T-helper 1 cell treated with Interleukin-12 subunit alpha and Interleukin-12 subunit beta and Interleukin-4 antibody, amounts not matched to agents 30 ng/mL and 1 ng/mL, for 36 hours (primary cell): ENCODE results near the gene POLR2M. TPM values are rescaled to one million over a fixed set of nuclear protein-coding genes. Genes with fewer than 3 reads are reported as not detected.

ENCODE experiments used
- intact Hi-C: fragments of 100-400 bp; cut with micrococcal nuclease; formaldehyde crosslinking; loops from one replicate; pipeline ENCODE4 v1.15.1; 2024
- total RNA-seq: library from RNA; stranded (reverse); gene quantifications from 2 replicates; pipeline ENCODE4 v1.2.3, GENCODE V29; 2022

Gene POLR2M
- total RNA-seq = 48.4 and 54.3 TPM in 2 replicates

DNA sequence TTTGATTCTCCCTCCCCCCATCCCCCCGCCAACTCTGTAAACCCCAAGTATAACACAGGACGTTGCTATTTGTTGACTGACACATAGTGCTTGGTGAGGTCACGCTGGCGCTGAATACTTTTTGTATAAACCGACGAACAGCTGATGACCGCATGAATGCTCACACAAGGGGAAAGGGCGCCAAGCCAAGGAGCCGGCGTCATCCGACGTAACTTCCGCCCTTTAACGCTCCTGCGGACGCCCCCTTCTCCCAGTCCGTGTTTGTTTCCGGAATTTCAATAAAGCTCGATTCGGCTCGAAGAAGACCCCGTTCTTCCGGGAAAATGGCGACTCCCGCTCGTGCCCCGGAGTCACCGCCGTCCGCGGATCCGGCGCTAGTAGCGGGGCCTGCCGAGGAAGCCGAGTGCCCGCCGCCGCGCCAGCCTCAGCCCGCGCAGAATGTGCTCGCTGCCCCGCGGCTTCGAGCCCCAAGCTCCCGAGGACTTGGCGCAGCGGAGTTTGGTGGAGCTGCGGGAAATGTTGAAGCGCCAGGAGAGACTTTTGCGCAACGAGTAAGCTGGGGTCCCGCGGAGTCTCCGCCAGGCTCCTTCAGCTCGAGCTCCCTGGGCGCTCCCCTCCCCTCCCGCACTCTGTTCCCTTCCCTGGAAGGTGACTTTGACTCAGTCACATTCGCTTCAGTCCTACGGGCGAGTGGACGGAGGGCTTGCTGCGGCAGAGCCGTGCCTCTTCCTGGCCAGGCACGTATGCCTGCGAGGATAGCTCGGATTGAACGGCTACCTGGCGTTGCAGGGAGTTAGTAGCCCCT lies at the start of gene POLR2M:
POLR2M (plus strand) TSS at position 310 of the 805 bp plus-strand sequence; CDS start at position 439, 129 bp downstream.
- intact Hi-C loops = loop anchor here (1.0 to 5.0 kb wide), 5 partner anchors 66 to 1226 kb away; partner anchors contain the start of genes MINDY2, SLTM and TCF12

DNA sequence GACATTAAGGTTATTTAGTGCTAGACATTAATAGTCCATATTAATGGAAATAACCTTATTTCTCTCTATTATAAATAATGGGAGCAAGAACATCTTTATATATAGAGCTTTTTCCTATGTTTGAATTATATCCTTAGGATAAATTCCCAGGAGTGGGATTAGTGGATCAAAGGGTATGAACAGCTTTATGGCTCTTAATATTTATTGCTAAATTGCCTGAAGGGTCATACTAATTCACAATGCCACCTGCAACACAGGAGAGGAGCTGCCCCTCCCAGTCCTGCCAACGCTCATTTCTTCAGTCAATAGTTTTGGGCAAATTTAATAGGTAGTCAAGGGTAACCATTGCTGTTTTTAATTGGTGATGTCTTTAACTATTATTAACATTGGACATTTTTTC lies 48.9 kb upstream of the POLR2M start:
- intact Hi-C loops = no loop called here

DNA sequence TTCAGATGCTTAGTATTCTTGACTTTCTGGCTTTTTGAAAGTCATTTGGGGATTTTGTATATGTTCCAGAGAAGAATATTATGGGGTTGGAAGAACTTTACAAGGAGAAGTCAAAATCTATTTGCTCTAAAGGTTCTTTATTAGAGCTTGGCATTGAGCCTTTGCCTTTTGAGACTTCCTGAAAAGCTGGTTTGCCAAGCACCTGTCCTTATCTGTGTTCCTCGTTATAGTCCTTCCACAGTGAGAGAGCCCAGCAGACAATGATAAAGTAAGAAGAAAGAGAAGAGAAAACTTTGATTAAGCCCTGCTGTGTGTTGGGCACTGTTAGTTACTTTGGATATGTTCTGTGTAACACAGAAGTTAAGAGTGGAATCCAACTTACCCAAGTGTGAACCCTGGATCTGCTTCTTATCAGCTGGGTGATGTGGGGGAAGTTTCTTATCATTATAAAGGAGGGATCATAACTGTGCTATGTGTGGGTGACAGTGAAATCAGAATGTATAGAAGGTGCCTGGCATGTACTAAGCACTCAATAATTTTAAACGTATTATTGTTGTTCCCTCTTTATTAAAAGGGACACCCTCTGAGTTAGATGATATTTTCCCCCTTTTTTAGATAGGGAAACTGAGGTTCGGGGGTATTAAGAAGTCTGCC lies 44.3 kb upstream of the POLR2M start:
- intact Hi-C loops = no loop called here

DNA sequence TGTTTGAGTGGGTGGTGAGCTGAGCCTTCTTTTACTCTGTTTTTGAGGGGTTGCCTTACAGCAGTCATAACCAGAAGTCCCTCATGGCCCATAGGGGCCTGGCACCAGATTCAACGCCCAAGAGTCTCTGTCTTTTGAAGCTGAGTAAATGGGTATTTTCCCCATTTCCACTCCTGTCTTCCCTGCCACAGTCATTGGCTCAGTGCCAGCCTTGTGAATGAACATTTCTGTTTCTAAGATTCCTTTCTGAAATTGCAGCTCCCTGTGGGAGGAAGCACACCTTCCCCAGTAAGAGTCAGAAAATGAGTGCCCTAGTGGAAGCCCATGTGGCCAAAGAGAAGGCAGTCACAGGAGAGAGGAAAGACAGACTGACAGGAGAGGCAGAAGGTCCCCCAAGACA lies 43.7 kb upstream of the POLR2M start:
- intact Hi-C loops = no loop called here

DNA sequence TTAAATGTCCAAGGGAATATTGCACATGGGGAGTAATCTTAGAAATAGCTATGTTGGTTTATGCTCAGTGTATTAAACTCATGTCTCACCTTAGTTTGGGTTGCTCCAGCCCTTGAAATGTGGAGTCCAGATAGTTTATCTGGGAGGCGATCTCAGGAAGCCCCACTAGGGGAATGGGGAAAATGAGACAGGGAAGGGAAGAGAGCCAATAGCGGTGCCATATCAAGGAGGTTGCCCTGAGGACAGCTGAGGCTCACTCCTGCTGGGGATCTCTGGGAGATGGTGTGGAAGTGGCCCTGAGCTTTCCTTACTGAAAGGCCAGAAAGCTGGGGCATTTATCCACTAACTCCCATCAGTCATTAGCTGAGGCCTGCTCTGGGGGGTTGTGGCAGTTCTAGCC lies 43.3 kb upstream of the POLR2M start:
- intact Hi-C loops = no loop called here

GRCh38 chr15:57665194-57665593 lies 41.3 kb upstream of the POLR2M start:
- intact Hi-C loops = no loop called here

GRCh38 chr15:57665939-57666338 lies 40.6 kb upstream of the POLR2M start:
- intact Hi-C loops = no loop called here

DNA sequence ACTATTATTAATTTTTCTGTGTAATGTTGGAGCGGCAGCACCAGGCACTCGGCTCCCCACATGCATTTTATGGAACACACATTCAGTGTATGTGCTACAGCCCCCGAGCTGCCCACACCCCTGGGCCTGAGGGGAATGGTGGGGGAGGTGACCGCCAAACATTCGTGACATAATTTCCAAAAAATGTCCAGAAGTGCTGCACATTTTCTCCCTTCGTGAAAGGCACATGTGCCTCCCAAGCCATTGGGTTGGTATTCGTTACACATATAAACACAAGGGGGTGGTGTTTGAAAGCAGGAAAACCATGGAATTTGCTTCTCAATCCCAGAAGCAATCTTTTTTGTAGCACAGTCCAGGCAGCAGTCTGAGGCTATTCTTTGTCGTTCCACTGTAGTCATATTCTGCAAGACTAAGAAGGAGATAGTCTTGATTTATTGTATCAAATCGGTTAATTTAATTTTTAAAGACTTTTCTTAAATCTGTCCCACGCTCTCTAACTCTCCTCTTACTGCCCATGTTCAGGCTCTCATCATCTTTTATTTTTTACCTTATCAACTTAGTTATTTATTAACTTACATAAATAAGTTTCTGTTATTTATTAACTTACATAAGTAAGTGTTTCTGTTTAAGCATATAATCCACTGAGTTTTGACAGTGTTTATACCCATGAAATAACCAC lies 39.2 kb upstream of the POLR2M start:
- intact Hi-C loops = no loop called here

DNA sequence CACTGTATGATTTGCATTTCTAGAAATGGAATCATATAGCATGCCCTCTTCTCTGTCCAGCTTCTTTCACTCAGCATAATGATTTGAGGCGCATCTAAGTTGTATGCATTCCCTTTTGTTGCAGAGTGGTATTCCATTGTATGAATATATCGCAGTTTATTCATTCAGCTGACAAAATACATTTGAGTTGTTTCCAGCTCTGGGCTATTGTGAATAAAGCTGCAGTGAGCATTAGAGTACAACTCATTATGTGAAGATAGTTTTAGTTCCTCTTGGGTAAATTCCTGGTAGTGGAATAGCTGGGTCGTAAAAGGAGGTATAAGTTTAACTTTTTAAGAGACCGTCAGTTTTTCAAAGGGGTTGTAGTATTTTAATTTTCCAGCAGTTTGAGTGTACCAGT lies 38.5 kb upstream of the POLR2M start:
- intact Hi-C loops = no loop called here

DNA sequence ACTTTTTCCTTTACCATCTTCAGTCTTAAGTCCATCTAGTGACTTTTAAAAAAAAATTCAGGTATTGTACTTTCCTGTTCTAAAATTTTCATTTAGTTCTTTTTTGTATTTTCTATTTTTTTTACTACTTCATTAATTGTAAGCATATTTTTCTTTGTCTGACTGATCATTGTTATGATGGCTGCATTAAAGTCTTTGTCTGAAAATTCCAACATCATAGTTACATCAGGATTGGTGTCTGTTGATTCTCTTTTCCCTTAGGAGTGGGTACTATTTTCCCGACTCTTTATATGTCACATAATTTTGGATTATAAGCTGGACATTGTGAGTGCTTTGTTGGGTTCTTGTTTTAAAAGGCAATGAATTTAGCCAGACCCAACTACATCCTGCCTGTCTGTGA lies 34.9 kb upstream of the POLR2M start:
- intact Hi-C loops = no loop called here

DNA sequence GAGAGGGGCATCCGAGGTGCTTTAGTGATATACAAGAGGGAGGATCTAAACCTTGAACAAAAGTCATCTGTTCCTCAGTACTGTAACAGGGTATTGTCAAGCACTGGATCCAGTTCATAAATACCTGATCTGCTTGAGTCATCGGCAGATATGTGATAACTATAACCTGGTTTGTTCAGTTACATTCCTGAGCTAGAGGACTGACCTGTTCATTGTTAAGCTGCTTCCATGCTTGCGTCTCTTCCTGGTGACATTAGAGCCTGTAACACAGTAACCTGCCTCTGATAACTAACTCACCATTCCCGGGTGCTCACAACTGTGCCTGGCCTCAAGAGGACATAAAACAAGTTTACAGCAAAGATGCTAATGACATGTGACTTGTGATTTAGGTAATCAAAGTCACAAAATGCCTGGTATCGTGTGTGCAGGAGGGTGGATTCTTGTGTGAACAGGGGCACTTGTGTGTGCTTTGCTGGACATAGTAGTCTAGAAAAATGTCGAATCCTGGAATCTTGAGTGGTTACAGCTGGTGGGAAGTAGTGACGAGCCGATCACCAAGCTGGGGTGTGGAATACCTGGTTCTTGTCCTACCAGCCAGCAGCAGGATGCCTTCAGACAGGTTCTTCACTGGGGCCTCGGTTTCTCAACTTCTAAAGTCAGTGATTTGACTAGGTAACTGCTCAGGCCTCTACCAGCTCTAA lies 30.9 kb upstream of the POLR2M start:
- intact Hi-C loops = no loop called here

DNA sequence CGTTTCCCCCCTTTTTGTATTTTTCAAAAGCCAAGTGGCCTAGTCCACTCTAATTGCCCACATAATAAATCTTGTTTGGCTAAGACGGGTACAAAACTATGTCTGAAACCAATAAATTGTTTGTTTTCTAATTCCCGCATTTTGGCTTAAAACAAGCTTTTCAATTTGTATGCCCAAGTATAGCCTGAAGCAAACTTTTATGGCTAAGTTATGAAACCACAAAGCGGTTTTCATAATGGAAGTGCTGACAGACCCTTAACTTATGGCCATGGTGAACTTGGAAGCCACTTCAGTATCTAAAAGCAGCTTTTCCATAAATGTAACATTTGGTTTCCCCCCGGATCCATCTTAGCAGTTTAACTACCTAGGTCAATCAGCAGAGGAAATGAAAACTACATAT lies 29.9 kb upstream of the POLR2M start:
- intact Hi-C loops = no loop called here

DNA sequence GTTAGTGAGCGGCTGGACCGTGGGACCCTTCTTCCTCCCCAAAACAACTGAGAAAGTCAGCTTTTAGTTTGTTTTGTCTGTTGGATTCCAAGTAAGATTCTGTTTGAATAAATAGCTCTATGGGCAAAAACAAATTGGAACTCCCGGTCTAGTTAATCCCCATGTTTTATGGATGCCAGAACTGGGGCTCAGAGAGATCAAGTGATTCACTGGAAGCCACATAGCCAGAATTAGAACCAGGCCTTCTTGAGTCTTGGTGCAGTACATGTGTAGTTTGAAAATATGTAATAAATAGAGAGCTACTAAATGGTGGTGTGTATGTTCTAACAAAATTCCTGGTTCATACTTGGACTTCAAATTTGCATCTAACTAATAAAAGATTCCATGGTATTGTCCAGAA lies 29.3 kb upstream of the POLR2M start:
- intact Hi-C loops = no loop called here

DNA sequence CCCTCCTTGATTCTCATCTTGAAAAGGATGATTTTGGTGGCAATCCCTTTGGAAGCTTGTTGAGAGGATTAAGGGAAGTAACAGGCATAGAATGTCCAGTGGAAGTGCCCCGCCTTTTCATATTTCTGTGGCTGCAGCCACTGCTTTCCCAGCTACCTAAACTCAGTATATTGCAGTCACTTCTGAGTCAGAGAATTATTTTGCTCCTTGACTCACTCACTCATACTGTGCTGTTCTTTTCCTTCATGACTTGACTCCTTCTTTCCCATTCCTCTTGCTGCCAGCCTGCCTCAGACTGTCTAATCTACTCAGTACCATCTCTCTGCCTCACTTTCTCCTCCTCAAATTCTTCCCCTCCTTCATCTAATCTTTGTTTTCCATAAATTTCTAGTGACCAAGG lies 26.5 kb upstream of the POLR2M start:
- intact Hi-C loops = no loop called here

- intact Hi-C loops = no loop called here
These were observed 25.5 kb upstream of the POLR2M start for GRCh38 chr15:57681011-57681410.

DNA sequence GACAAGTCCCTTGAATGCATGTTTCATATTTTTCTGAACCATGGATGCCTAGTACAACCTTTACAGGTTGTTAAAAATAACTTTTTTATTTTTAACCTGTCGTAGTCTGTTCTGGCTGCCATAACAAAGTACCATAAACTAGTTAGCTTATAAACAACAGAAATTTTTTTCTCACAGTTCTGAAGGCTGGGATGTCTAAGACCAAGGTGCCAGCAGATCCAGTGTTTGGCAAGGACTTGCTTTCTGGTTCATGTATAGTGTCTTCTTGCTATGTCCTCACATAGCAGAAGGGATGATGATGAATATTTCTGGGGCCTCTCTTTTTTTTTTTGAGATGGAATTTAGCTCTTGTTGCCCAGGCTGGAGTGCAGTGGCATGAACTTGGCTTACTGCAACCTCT lies 23.0 kb upstream of the POLR2M start:
- intact Hi-C loops = no loop called here

DNA sequence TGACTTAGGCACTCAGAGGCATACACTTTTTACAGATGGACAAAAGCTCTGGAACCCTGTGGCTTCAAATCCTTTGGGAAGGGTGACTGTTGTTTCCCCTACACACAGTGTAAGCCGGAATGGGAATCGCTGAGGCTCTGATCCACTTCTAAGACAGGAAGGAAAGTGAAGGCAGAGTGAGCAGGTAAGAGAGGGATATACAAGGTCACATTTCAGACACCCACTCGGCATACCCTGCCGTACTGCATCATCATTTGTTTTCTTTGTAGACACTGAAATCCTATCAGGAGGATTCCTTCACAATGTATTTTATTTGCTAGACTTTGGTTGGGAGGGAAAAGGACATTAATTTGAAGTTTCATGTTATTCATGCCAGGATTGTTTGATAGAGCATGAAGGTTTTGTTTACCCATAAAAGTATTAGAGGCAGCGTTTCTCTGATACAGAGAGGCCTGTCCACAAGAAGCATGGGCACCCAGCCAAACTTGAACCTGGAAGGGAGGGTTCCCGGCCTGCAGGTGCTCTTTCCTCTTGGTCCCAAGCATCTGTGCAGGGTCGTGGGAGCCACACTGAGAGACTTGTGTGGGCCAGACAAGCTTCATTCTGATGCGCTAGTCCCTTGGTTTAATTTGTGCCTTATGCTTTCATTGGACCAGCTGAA lies 21.9 kb upstream of the POLR2M start:
- intact Hi-C loops = no loop called here

- intact Hi-C loops = no loop called here
These were observed 21.0 kb upstream of the POLR2M start for GRCh38 chr15:57685306-57686095.

- intact Hi-C loops = no loop called here
These were observed 19.9 kb upstream of the POLR2M start for GRCh38 chr15:57686657-57687056.

GRCh38 chr15:57690341-57690966 lies 16.1 kb upstream of the POLR2M start:
- intact Hi-C loops = no loop called here
